Type B pancreatic cell (in vitro differentiated cells): ENCODE results near the gene TBC1D5. TPM values are rescaled to one million over a fixed set of nuclear protein-coding genes. Genes with fewer than 3 reads are reported as not detected.
"Not testable (repeated sequence)": the region's sequence is repeated elsewhere in the genome, so short reads cannot be mapped to it uniquely, and the experiment has no call there.

ENCODE experiments used
- DNase-seq: peaks from one replicate; pipeline ENCODE4 v3.0.0; 2021; ENCODE audit warnings: mixed read lengths; ENCODE audit not compliant: unreplicated experiment; ENCODE audit errors: extremely low spot score
- H3K27ac Mint-ChIP-seq: 2 replicates; pipeline ENCODE4 v1.8.0; 2021; ENCODE audit warnings: mild to moderate bottlenecking, mixed read lengths
- H3K27me3 Mint-ChIP-seq: 2 replicates; pipeline ENCODE4 v1.8.0; 2021; ENCODE audit warnings: mixed read lengths
- H3K36me3 Mint-ChIP-seq: 2 replicates; pipeline ENCODE4 v1.8.0; 2021; ENCODE audit warnings: mixed read lengths
- H3K4me1 Mint-ChIP-seq: one replicate; pipeline ENCODE4 v1.8.0; 2021; ENCODE audit warnings: mixed read lengths; ENCODE audit not compliant: unreplicated experiment
- H3K4me3 Mint-ChIP-seq: 2 replicates; pipeline ENCODE4 v1.8.0; 2021; ENCODE audit warnings: mild to moderate bottlenecking, mixed read lengths
- H3K9me3 Mint-ChIP-seq: 2 replicates; pipeline ENCODE4 v1.8.0; 2021; ENCODE audit warnings: mixed read lengths
- total RNA-seq: library from RNA; stranded (reverse); gene quantifications from 2 replicates; pipeline ENCODE4 v1.2.1, GENCODE V29; 2021; ENCODE audit warnings: low replicate concordance
- TF ChIP-seq, protein P1 (sequence below): fragments of 200-600 bp; sonication (generic); conservative IDR thresholded peaks from 2 replicates; pipeline ENCODE4 v1.5.0; 2021; ENCODE audit warnings: antibody characterized with exemption, mild to moderate bottlenecking

Gene TBC1D5
- total RNA-seq, 1 donor from 2014 or later: 48.7 TPM

- Mint-ChIP-seq H3K4me1 (peaks cover 16% of the 10 kb centered on the region), H3K9me3 (no peaks in the 10 kb centered on the region), H3K27me3 (no peaks in the 10 kb centered on the region), H3K27ac (no peak overlapping the region), H3K36me3 (peaks cover 38% of the 10 kb centered on the region), H3K4me3 (no peak overlapping the region)
- DNase-seq: no peak
- TF ChIP-seq, protein P1, sequence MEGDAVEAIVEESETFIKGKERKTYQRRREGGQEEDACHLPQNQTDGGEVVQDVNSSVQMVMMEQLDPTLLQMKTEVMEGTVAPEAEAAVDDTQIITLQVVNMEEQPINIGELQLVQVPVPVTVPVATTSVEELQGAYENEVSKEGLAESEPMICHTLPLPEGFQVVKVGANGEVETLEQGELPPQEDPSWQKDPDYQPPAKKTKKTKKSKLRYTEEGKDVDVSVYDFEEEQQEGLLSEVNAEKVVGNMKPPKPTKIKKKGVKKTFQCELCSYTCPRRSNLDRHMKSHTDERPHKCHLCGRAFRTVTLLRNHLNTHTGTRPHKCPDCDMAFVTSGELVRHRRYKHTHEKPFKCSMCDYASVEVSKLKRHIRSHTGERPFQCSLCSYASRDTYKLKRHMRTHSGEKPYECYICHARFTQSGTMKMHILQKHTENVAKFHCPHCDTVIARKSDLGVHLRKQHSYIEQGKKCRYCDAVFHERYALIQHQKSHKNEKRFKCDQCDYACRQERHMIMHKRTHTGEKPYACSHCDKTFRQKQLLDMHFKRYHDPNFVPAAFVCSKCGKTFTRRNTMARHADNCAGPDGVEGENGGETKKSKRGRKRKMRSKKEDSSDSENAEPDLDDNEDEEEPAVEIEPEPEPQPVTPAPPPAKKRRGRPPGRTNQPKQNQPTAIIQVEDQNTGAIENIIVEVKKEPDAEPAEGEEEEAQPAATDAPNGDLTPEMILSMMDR: no peak
Observed at GRCh38 chr3:17733768-17734167, 8.7 kb downstream of the TBC1D5 start.

DNA sequence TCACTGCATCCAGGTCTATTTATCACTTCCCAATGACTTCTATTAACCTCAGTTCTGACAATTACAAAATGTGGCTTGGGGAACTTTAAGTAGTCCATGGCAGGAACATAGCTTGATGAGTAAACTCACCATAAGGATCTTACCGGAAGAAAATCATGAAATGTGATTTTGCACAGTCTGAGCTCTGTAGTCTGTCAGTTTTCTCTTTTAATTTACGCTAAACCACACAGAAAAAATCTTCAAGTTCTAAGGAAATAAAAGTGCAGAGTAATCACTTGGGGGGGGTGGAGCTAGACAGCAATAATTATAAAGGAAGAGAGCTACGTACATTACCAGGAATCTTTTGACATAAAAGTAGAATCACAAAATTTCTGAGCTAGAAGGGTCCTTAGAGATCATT, 9.2 kb downstream of the TBC1D5 start:
- no peak overlapping the region for H3K27ac Mint-ChIP-seq
- DNase-seq: no peak
- no peaks in the 10 kb centered on the region for H3K9me3 Mint-ChIP-seq
- peaks cover 38% of the 10 kb centered on the region for H3K36me3 Mint-ChIP-seq
- no peaks in the 10 kb centered on the region for H3K27me3 Mint-ChIP-seq
- H3K4me1 Mint-ChIP-seq: peaks cover 16% of the 10 kb centered on the region
- no peak overlapping the region for H3K4me3 Mint-ChIP-seq
- TF ChIP-seq, protein P1: no peak

GRCh38 chr3:17730318-17730967, 12.0 kb downstream of the TBC1D5 start:
- peaks cover 7% of the 10 kb centered on the region for H3K4me1 Mint-ChIP-seq

GRCh38 chr3:17726313-17726712, 16.1 kb downstream of the TBC1D5 start:
- H3K4me1 Mint-ChIP-seq: peaks cover 7% of the 10 kb centered on the region
- no peak overlapping the region for H3K4me3 Mint-ChIP-seq
- no peak for DNase-seq
- no peaks in the 10 kb centered on the region for H3K27me3 Mint-ChIP-seq
- peaks cover 31% of the 10 kb centered on the region for H3K36me3 Mint-ChIP-seq
- H3K27ac Mint-ChIP-seq: no peak overlapping the region
- TF ChIP-seq, protein P1: no peak
- no peaks in the 10 kb centered on the region for H3K9me3 Mint-ChIP-seq

More at GRCh38 chr3:17730318-17730967, 12.0 kb downstream of the TBC1D5 start:
- TF ChIP-seq, protein P1: no peak
- no peak for DNase-seq
- Mint-ChIP-seq H3K27ac (no peak overlapping the region), H3K9me3 (no peaks in the 10 kb centered on the region), H3K4me3 (no peak overlapping the region), H3K36me3 (peaks cover 46% of the 10 kb centered on the region), H3K27me3 (no peaks in the 10 kb centered on the region)

DNA sequence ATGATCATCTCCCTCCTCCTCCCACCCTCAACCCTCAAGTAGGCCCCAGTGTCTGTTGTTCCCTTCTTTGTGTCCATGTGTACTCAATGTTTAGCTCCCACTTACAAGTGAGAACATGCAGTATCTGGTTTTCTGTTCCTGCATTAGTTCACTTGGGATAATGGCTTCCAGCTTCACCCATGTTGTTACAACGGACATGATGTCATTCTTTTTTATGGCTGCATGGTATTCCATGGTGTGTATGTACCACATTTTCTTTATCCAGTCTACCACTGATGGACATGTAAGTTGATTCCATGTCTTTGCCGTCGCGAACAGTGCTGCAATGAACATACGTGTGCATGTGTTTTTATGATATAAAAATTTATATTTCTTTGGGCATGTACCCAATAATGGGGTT, 16.6 kb downstream of the TBC1D5 start:
- not testable (repeated sequence) for H3K4me1 Mint-ChIP-seq, DNase-seq, H3K9me3 Mint-ChIP-seq, H3K27ac Mint-ChIP-seq, H3K4me3 Mint-ChIP-seq, H3K27me3 Mint-ChIP-seq
- H3K36me3 Mint-ChIP-seq: peaks cover 31% of the 10 kb centered on the region

- H3K36me3 Mint-ChIP-seq: peaks cover 26% of the 10 kb centered on the region
- H3K27me3 Mint-ChIP-seq: no peaks in the 10 kb centered on the region
- no peak overlapping the region for H3K27ac Mint-ChIP-seq
- TF ChIP-seq, protein P1: no peak
- no peak for DNase-seq
- H3K4me1 Mint-ChIP-seq: no peaks in the 10 kb centered on the region
- H3K9me3 Mint-ChIP-seq: no peaks in the 10 kb centered on the region
- no peak overlapping the region for H3K4me3 Mint-ChIP-seq
Observed at GRCh38 chr3:17724948-17725347, 17.5 kb downstream of the TBC1D5 start.
